Measurements from ENCODE around the gene HIGD1A. TPM values are rescaled to one million over a fixed set of nuclear protein-coding genes. Genes with fewer than 3 reads are reported as not detected.
"Not testable (repeated sequence)": the region's sequence is repeated elsewhere in the genome, so short reads cannot be mapped to it uniquely, and the experiment has no call there.

The HIGD1A gene
- total RNA-seq, 1 donor = 184 TPM

DNA sequence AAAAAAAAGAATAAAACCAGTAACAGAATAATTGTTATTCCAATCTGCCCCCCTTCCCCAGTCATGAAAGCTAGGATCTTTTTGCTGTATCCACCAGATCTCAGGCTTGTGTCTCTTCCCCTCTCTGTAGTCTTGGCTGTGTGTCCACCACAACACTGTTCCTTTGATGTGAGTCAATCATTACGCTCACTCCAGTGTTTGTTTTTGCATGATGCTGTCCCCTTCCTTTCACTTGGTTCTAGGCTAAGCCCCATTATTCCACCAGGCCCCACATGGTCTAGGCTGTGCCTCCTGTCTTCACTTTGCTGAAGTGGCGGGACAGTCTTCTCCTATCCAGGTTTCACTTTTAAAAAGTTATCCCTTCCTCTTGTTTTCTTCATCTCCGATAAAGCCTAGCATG, 18.5 kb upstream of the HIGD1A start:
- no peak overlapping the region for H3K4me3 ChIP-seq (ENCODE audit: low read depth, low read length)
- DNase-seq (ENCODE audit: low read depth) = no peak
- TF ChIP-seq CTCF (IDR thresholded peaks at IDR 0.05; ENCODE audit: insufficient read depth, low read depth, low read length) = no peak

GRCh38 chr3:42820746-42821051, 16.4 kb upstream of the HIGD1A start:
- TF ChIP-seq CTCF (IDR thresholded peaks at IDR 0.05; ENCODE audit: insufficient read depth, low read depth, low read length) = no peak
- no peak overlapping the region for H3K4me3 ChIP-seq (ENCODE audit: low read depth, low read length)
- no peak for DNase-seq (ENCODE audit: low read depth)

GRCh38 chr3:42819351-42819965, 15.2 kb upstream of the HIGD1A start:
- no peak for TF ChIP-seq CTCF (IDR thresholded peaks at IDR 0.05; ENCODE audit: insufficient read depth, low read depth, low read length)
- DNase-seq (ENCODE audit: low read depth) = no peak
- no peak overlapping the region for H3K4me3 ChIP-seq (ENCODE audit: low read depth, low read length)

GRCh38 chr3:42815826-42816225, 11.5 kb upstream of the HIGD1A start:
- H3K4me3 ChIP-seq (ENCODE audit: low read depth, low read length) = no peak overlapping the region
- DNase-seq (ENCODE audit: low read depth) = no peak
- no peak for TF ChIP-seq CTCF (IDR thresholded peaks at IDR 0.05; ENCODE audit: insufficient read depth, low read depth, low read length)

- TF ChIP-seq CTCF (IDR thresholded peaks at IDR 0.05; ENCODE audit: insufficient read depth, low read depth, low read length) = no peak
- no peak overlapping the region for H3K4me3 ChIP-seq (ENCODE audit: low read depth, low read length)
- no peak for DNase-seq (ENCODE audit: low read depth)
Observed at GRCh38 chr3:42814914-42815507, 10.7 kb upstream of the HIGD1A start.

- TF ChIP-seq CTCF (IDR thresholded peaks at IDR 0.05; ENCODE audit: insufficient read depth, low read depth, low read length) = no peak
- DNase-seq (ENCODE audit: low read depth) = no peak
- H3K4me3 ChIP-seq (ENCODE audit: low read depth, low read length) = no peak overlapping the region
Observed at GRCh38 chr3:42814246-42814645, 10.0 kb upstream of the HIGD1A start.

GRCh38 chr3:42811118-42811883, 7.0 kb upstream of the HIGD1A start:
- DNase-seq (ENCODE audit: low read depth) = peak; percentile 82
- not testable (repeated sequence) for H3K4me3 ChIP-seq (ENCODE audit: low read depth, low read length)

GRCh38 chr3:42810706-42811105, 6.4 kb upstream of the HIGD1A start:
- peak; percentile 21 for DNase-seq (ENCODE audit: low read depth)

More at GRCh38 chr3:42810706-42811105, 6.4 kb upstream of the HIGD1A start:
- H3K4me3 ChIP-seq (ENCODE audit: low read depth, low read length) = not testable (repeated sequence)

All from fibroblast of villous mesenchyme (primary cell).